ENCODE data around the gene PTH2R.
"Not testable (repeated sequence)": the region's sequence is repeated elsewhere in the genome, so short reads cannot be mapped to it uniquely, and the experiment has no call there.

PTH2R gene

DNA sequence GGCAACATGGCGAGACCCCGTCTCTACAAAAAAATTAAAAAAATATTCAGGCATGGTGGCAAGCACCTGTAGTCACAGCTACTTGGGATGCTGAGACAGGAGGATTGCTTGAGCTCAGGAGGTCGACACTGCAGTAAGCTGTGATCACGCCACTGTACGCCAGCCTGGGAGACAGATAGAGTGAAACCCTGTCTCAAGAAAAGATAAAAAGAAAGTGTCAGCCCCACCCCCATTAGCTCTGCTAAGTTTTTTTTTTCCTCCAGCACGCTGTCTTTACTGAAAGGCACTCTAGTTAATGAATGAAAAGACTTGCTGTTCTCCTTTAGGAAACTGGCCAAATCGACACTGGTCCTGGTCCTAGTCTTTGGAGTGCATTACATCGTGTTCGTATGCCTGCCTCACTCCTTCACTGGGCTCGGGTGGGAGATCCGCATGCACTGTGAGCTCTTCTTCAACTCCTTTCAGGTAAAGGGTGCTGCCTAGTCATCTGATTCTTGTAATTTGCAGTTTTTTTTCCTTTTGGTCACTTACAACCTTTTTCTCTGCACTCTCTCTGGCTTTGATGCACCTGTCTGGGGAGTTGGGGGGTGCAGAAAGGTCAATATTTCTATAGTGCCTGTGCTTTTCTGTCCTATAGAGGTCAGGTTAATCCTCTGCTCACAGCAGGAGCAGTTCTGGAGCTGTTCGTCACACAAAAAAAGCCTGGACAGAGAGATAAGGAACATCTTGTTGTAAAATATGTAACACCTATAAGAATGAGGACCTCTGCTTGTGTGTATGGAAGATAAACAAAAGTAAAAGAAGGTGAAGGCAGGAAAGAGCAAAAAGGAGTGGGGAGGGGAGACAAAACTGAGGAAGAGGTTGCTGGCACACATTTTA is 82.3 kb downstream of the PTH2R start:
- peak; percentile 60 for DNase-seq

DNA sequence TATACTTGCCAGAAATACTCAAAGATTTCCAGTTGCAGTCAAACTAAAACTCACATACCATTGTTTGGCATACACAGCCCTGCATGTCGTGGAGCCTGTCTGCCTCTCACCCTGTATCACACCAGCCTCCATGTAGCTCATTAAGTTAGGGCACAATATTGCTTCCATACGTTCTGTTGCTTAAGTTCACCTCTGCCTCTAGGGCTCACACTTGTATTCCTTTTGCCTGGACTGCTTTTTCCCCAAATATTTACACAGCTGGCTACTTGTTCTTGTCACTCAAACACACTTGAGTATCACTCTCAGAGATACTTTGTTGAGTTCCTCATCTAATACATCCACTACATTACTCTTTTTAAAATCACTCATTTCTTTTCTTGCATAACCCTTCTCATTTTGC is 83.1 kb downstream of the PTH2R start:
- peak; percentile 86 for DNase-seq

DNA sequence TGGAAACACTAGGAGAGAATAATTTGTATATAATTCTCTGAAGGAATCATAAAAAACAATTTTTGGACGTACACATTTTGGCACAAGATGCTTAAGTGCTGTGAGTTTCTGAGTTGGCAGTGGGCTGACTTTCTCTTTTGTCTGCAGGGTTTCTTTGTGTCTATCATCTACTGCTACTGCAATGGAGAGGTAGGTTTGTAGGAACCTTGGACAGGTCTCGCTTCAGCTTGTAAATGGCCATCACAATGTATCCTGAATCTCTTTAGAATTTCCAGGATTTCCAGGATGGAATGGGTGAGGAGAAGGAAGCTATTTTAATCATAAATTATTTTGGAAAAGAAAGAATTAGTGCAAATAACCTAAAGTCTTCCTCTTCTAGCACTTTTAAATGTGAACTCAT is 83.9 kb downstream of the PTH2R start:
- DNase-seq: no peak

DNA sequence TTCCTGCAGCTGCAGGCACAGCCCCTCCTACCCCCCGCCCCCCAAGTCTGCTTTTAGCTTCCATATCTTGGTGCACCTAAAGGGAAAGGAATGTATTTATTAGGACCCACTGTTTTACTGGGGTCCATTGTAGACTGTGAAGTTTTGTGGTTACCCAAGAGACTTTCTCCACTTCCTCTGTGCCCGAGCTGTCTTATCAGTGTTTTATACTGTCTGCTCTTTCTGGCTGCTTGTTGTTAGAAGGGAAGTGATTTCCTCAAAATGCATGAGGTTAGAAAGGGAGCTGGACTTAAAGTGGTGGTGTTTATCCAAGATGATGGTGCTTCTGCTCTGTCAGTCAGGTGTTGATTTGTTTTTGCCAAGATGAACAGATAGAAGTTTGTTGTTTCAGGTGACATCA is 85.0 kb downstream of the PTH2R start:
- no peak for DNase-seq

DNA sequence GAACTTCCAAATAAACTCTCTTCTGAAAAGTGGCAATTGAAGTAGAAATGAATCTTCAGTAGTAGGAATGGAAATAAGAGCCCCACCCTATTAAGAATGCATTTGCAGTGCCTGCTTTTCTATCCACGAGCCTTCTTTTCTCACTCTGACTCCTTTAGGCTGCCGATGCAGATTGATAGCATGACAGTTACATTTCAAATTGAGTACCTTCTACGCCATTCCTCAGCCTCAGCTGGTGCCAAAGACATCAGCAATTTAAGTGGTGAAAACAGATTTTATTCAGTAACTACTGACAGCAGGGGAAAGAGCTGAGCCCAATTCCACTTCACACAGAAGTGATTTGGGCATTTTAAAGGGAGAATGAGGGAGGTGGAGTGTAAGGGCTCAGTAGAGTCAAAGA is 85.5 kb downstream of the PTH2R start:
- DNase-seq: no peak

DNA sequence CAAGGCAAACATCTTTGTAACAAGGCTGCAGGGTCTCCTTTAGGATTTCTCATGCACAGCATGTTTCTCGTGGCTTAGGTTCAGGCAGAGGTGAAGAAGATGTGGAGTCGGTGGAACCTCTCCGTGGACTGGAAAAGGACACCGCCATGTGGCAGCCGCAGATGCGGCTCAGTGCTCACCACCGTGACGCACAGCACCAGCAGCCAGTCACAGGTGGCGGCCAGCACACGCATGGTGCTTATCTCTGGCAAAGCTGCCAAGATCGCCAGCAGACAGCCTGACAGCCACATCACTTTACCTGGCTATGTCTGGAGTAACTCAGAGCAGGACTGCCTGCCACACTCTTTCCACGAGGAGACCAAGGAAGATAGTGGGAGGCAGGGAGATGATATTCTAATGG is 86.6 kb downstream of the PTH2R start:
- no peak for DNase-seq

DNA sequence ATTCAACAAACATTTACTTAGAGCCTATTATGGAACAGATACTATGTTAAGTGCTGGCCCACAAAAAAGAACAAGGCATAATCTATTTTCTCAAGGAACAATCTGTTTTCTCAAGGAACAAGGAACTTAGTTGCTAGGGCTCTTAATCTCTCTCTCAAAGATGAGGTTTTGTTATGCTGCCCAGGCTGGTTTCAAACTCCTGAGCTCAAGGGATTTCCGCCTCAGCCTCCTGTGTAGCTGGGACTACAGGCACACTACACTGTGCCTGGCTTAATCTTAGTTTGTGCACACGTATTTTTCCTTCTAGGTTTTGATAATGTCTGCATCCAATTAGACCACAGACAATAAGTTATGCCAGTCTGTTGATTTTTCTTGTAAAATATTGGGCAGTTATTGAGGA is 89.5 kb downstream of the PTH2R start:
- DNase-seq: no peak

DNA sequence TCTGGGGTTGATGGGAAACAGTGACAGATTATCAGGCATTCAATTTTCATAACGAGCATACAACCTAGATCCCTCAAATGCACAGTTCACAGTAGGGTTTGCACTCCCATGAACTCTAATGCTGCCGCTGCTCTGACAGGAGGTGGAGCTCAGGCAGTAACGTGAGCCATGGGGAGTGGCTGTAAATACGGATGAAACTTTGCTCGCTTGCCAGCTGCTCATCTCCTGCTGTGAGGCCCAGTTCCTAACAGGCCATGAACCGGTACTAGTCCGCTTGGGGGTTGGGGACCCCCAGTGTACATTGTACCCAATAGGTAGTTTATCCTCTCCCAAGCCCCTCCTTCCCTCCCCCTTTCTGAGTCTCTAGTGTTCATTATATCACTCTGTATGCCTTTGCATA is 94.6 kb downstream of the PTH2R start:
- DNase-seq: peak; percentile 39

DNA sequence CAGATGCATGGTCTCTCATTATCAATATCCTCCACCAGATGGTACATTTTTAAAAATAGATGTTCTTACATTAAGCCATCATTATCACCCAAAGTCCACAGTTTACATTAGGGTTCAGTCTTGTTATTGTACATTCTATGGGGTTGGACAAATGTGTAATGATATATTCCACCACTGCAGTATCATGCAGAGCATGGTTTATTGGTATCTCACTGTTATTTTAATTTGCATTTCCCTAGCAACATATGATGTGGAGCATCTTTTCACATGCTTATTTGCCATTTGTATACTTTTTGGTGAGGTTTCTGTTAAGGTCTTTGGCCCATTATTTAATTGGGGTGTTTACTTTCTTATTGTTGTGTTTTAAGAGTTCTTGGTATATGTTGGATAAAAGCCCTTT is 95.7 kb downstream of the PTH2R start:
- no peak for DNase-seq

DNA sequence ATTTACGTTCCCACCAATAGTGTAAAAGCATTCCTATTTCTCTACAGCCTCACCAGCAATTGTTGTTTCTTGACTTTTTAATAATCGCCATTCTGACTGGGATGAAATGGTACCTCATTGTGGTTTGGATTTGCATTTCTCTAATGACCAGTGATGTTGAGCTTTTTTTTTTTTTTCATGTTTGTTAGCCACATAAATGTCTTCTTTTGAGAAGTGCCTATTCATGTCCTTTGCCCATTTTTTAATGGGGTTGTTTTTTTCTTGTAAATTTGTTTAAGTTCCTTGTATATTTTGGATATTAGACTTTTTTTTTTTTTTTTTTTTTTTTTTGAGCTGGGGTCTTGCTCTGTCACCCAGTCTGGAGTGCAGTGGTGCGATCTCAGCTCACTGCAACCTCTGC is 98.8 kb downstream of the PTH2R start:
- DNase-seq: not testable (repeated sequence)

DNA sequence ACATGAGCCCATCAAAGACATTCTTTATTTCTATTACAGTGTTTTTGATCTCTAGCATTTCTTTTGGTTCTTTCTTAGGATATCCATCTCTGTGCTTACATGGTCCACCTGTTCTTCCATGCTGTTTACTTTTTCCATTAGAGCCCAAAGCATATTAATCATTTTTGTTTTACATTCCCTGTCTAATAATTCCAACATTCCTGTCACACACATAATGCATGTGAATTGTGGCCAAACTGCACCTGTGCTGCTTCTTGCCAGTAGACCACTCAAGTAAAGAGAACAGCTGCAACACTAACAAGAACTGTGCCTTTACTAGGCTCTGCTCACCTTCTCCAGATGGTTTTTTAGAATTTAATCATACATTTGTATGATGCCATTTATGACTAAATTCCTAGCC is 103.0 kb downstream of the PTH2R start:
- DNase-seq: no peak

DNA sequence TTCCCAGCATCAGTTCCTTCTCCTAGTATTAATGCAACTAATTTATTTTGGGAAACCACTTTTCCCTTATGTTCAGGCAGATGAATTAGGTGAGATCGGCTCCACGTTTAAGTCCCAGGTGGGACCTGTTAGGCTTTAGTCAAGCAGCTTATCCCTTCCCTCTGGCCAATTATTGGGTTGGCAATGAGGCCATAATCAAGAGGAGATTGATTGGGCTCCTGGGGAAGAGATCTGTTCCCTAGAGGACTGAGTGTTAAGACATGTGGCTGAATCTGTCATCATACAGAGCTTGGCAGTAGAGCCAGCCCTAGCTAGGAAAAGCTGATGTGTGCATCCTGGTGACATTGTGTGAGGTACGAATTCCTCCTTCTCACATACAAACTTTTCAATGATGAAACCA is 104.4 kb downstream of the PTH2R start:
- DNase-seq: no peak

DNA sequence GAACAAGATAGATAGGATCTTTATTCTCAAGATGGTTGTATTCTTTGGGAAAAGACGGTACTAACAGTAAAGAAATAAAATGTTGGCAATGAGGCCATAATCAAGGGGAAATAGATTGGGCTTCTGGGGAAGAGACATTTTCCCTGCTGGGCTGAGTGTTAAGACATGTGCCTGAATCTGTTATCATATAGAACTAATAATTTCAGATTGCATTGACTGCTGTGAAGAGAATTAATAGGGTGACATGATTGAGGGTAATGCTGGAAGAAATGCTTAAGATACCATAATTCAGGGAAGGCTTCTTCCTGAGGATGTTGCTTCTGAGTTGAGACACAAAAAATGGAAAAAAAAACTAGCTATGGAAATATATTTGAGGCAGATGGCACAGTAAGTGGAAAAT is 105.0 kb downstream of the PTH2R start:
- DNase-seq: no peak

DNA sequence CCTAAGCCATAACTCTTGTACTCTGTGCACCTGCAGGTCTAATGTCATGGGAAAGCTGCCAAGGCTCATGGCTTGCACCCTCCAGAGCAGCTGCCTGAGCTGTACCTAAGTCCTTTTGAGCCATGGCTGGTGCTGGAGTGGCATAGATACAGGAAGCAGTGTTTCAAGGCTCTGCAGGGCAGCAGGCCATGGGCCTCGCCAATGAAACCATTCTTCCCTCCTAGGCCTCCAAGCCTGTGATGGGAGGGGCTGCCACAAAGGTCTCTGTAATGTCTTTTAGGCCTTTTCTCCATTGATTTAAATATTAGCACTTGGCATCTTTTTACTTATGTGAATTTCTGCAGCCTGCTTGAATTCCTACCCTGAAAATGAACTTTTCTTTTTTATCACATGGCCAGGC is 108.5 kb downstream of the PTH2R start:
- no peak for DNase-seq

DNA sequence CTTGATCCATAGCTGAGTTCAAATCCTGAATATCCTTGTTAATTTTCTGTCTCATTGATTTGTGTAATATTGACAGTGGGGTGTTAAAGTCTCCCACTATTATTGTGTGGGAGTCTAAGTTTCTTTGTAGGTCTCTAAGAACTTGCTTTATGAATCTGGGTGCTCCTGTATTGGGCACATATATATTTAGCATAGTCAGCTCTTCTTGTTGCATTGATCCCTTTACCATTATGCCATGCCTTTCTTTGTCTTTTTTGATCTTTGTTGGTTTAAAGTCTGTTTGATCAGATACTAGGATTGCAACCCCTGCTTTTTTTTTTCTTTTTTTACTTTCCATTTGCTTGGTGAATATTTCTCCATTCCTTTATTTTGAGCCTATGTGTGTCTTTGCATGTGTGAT is 116.5 kb downstream of the PTH2R start:
- DNase-seq: not testable (repeated sequence)

DNA sequence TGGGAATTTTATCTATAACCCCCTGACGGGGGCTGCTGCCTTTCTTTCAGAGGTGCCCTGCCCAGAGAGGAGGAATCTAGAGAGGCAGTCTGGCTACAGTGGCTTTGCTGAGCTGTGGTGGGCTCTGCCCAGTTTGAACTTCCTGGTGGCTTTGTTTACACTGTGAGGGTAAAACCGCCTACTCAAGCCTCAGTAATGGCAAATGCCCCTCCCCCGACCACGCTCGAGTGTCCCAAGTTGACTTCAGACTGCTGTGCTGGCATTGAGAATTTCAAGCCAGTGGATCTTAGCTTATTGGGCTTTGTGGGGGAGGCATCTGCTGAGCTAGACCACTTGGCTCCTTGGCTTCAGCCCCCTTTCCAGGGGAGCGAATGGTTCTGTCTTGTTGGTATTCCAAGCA is 118.6 kb downstream of the PTH2R start:
- not testable (repeated sequence) for DNase-seq

DNA sequence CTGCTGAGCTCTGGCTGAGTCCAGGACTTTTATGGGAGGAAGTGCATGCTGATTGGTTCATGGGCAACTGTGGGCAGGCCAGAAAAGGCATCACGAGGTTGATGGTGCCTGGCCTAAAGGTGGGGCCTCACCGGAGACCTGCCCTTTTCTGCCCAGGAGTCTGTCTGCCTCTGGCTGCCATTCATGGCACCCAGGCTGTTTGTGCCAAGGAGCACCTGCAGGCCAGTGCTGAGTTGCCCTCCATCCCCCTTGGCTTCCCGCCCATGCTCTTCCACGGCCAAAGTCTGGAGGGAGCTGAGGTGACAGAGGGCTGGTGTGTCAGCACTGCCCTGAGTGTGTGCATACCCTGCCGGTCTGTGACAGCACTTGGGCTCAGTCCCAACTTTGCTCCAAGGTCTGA is 123.2 kb downstream of the PTH2R start:
- DNase-seq: no peak

DNA sequence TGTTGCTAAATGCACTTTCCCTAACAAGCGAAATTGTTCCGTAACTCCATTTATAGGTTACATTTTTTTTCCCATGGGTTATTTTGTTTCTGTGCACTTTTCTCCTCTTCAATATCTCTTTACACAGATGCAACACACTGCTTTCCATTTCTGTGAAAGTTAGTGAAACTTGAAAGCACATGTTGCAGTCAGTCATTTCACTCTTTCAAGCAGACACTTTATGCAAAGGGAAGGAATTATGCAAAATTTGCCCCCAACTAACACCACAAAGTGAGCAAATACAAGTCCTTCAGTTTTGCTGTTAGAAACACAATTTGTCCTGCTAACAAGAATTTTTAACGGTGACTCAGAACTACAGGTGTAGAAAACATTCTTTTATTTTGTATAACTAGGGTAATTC is 124.8 kb downstream of the PTH2R start:
- no peak for DNase-seq

DNA sequence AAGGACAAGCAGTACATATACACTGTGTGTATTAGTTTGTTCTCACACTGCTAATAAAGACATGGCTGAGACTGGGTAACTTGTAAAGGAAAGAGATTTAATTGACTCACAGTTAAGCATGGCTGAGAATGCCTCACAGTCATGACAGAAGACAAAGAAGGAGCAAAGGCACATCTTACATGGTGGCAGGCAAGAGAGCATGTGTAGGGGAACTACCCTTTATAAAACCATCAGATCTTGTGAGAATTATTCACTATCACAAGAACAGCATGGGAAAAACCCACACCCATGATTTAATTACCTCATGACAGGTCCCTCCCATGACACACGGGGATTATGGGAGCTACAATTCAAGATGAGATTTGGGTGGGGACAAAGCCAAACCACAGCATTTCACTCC is 129.0 kb downstream of the PTH2R start:
- not testable (repeated sequence) for DNase-seq

DNA sequence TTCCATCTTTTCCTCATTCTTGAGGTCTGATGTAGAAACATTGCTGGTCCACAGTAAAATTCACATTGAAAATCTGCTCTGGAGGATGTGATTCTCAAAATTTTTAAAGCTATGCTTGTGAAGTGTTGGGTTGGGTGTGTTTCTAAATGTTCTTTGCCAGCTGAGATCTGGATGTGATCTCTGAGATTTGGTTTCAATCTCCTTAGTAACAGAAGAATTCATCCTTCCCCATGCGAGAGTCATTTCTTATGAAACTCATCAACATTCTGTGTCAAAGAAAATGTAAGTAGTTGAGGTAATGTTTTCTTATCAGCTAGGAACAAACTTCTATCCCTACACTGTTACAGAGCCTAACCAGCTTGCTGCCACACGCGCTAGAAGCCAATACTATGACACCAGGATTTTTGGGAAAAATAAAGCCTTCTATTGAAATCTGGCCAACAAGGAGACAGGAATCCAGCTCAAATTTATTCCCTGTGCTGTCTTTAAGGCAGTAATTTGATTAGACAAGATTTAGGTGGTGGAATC is 134.9 kb downstream of the PTH2R start:
- no peak for DNase-seq

DNA sequence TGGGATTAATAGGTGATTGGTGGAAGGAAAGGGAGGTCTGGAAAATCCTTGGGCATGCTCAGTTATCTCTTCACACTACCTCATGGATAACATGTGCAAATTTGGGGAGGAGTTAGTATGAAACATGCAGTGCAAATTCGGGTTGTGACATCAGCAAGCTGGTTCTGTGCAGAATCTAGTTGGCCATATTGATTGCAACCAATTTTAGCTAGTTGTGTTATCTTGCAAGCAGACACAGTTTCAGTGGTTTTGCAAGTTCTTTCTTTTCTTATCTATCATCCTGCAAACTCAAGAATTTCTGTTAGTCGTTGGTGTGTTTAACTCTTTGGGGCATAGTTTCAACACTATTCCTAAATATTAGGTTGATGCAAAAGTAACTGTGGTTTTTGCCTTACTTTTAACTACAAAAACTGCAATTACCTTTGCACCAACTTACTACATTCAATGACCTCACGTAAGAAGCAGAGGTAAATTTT is 135.4 kb downstream of the PTH2R start:
- DNase-seq: no peak

DNA sequence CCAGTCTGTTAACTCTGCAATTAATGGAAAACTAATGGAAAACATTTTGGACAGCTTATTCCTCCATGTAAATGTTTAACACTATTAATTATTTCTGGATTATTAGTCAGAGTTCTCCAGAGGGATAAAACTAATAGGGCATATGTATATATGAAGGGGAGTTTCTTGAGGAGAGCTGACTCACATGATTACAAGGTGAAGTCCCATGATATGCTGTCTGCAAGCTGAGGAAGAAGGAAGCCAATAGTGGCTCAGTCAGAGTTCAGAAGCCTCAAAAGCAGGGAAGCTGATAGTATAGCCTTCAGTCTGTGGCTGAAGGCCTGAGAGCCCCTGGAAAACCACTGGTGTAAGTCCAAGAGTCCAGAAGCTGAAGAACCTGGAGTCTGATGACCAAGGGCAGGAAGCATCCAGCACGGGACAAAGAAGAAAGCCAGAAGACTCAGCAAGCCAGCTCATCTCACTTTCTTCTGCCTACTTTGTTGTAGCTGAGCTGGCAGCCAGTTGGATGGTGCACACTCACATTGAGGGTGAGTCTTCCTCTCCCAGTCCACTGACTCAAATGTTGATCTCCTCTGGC is 136.0 kb downstream of the PTH2R start:
- DNase-seq: no peak

Measured in NCI-H1417 treated with DMSO at 0.1 percent for 48 hours (cell line).